SK-N-SH (cell line): Measurements from ENCODE around the gene ZNF516. TPM values are rescaled to one million over a fixed set of nuclear protein-coding genes. Genes with fewer than 3 reads are reported as not detected.

Experiments used
- CTCF ChIA-PET: fragments of 300-600, 350-600 bp; formaldehyde crosslinking; extraction: SDS; loops from one replicate; lab custom pipeline; 2021; lab: Yijun Ruan, JAX
- POLR2A ChIA-PET: fragments of 350-600 bp; sonication (Branson Sonifier 250); formaldehyde crosslinking; extraction: SDS; loops from one replicate; lab custom pipeline; 2020; ENCODE audit warnings: antibody characterized with exemption, inconsistent platforms; lab: Yijun Ruan, JAX
- DNase-seq: peaks from one replicate; pipeline ENCODE4 v3.0.0; 2012
- H2AFZ ChIP-seq: fragments of 200-600 bp; sonication (generic); 2 replicates; pipeline ENCODE4 v1.8.1; 2016; ENCODE audit warnings: antibody characterized with exemption, mild to moderate bottlenecking, low read depth
- H3F3A ChIP-seq: fragments of 200-600 bp; sonication (generic); replicated peaks from 2 replicates; pipeline ENCODE3; 2016; ENCODE audit warnings: antibody characterized with exemption, mild to moderate bottlenecking; ENCODE audit not compliant: insufficient read depth
- H3K27ac ChIP-seq, 2 experiments: fragments of 200-500 bp in 1 of 2; fragments of 200-600 bp in 1 of 2; sonication (Bioruptor generic) in 1 of 2; sonication (generic), shearing (Covaris generic) in 1 of 2; 2 replicates each; pipeline versions ENCODE4 v1.5.1 to v1.6.1; 2014 to 2016; ENCODE audit warnings: low read depth in 2 of 2, inconsistent platforms in 1 of 2, low read length in 1 of 2, mild to moderate bottlenecking in 1 of 2, mixed read lengths in 1 of 2
- H3K27me3 ChIP-seq: fragments of 200-600 bp; sonication (generic), shearing (Covaris generic); 2 replicates; pipeline ENCODE4 v1.6.1; 2016; ENCODE audit warnings: mixed run types; ENCODE audit not compliant: insufficient read depth
- H3K36me3 ChIP-seq, 2 experiments: fragments of 200-500 bp in 1 of 2; fragments of 200-600 bp in 1 of 2; sonication (Bioruptor generic) in 1 of 2; sonication (generic) in 1 of 2; replicated peaks in 1 of 2; 2 replicates each; pipeline versions ENCODE3 to v1.5.1; 2014 to 2016; ENCODE audit warnings: low read length in 1 of 2, mild to moderate bottlenecking in 1 of 2; ENCODE audit not compliant: insufficient read depth in 2 of 2, control insufficient read depth in 1 of 2
- H3K4me1 ChIP-seq, 2 experiments: fragments of 200-500 bp in 1 of 2; fragments of 200-600 bp in 1 of 2; sonication (Bioruptor generic) in 1 of 2; sonication (generic), shearing (Covaris generic) in 1 of 2; 2 replicates each; pipeline versions ENCODE4 v1.5.1 to v1.6.1; 2014 to 2016; ENCODE audit warnings: low read depth in 1 of 2, low read length in 1 of 2, mixed run types in 1 of 2; ENCODE audit not compliant: insufficient read depth in 2 of 2, control insufficient read depth in 1 of 2
- H3K4me2 ChIP-seq: fragments of 200-600 bp; sonication (generic), shearing (Covaris generic); 2 replicates; pipeline ENCODE4 v1.6.1; 2017; ENCODE audit warnings: mixed run types
- H3K4me3 ChIP-seq, 2 experiments: fragments of 200-500 bp in 1 of 2; fragments of 200-600 bp in 1 of 2; sonication (Bioruptor generic) in 1 of 2; sonication (generic), shearing (Covaris generic) in 1 of 2; 2 replicates each; pipeline versions ENCODE4 v1.5.1 to v1.8.1; 2014 to 2016; ENCODE audit warnings: low read depth in 2 of 2, inconsistent platforms in 1 of 2, low read length in 1 of 2, mild to moderate bottlenecking in 1 of 2, mixed read lengths in 1 of 2, moderate library complexity in 1 of 2
- H3K79me2 ChIP-seq: fragments of 200-600 bp; sonication (generic); 2 replicates; pipeline ENCODE4 v1.8.1; 2017; ENCODE audit warnings: mild to moderate bottlenecking; ENCODE audit not compliant: insufficient read depth
- H3K9ac ChIP-seq: fragments of 200-600 bp; sonication (generic); 2 replicates; pipeline ENCODE4 v1.6.1; 2017; ENCODE audit warnings: mixed run types
- H3K9me2 ChIP-seq: fragments of 200-600 bp; sonication (generic); 2 replicates; pipeline ENCODE4 v1.6.1; 2017; ENCODE audit warnings: mixed run types
- H3K9me3 ChIP-seq: fragments of 200-600 bp; sonication (generic); 2 replicates; pipeline ENCODE4 v1.6.1; 2017; ENCODE audit warnings: mixed run types, mild to moderate bottlenecking, moderate library complexity
- H4K20me1 ChIP-seq: fragments of 200-600 bp; sonication (generic); 2 replicates; pipeline ENCODE4 v1.6.1; 2017; ENCODE audit warnings: mild to moderate bottlenecking, mixed run types; ENCODE audit not compliant: insufficient read depth
- CHD2 ChIP-seq: fragments of 150-350 bp; IDR thresholded peaks from 2 replicates; pipeline ENCODE4 v1.6.1; 2018; ENCODE audit warnings: low read length; ENCODE audit not compliant: partially characterized antibody
- ELF1 ChIP-seq: IDR thresholded peaks from 2 replicates; pipeline ENCODE4 v1.4.0; 2012
- EP300 ChIP-seq, 2 experiments: IDR thresholded peaks; 2 replicates each; pipeline versions ENCODE4 v1.4.0 to v1.6.1; 2012; ENCODE audit warnings: borderline replicate concordance in 1 of 2, low read depth in 1 of 2, low read length in 1 of 2
- EZH2phosphoT487 ChIP-seq: fragments of 200-600 bp; sonication (generic); IDR thresholded peaks from 2 replicates; pipeline ENCODE4 v1.6.1; 2017; ENCODE audit warnings: low read depth, mixed run types, mild to moderate bottlenecking, antibody characterized with exemption, moderate library complexity, borderline replicate concordance
- FOXM1 ChIP-seq: IDR thresholded peaks from 2 replicates; pipeline ENCODE4 v1.4.0; 2012; ENCODE audit warnings: low read depth, mild to moderate bottlenecking
- GABPA ChIP-seq: IDR thresholded peaks from 2 replicates; pipeline ENCODE4 v1.4.0; 2012; ENCODE audit warnings: low read depth, mild to moderate bottlenecking
- MEF2A ChIP-seq: IDR thresholded peaks from 2 replicates; pipeline ENCODE4 v1.4.0; 2012; ENCODE audit warnings: low read depth, borderline replicate concordance
- MXI1 ChIP-seq: IDR thresholded peaks from 2 replicates; pipeline ENCODE4 v1.6.1; 2012; ENCODE audit warnings: mild to moderate bottlenecking, low read depth, low read length, improper control_type of control experiment
- SIN3A ChIP-seq: IDR thresholded peaks from 2 replicates; pipeline ENCODE4 v1.6.1; 2012; ENCODE audit warnings: low read depth, mild to moderate bottlenecking, low read length, moderate library complexity, borderline replicate concordance
- WGBS: methylation state at CpG from one replicate; pipeline ENCODE4 v1.1.6; 2017; ENCODE audit warnings: low lambda C conversion rate; 5-methylcytosine and 5-hydroxymethylcytosine counted together
- polyA plus RNA-seq, 3 experiments: library from polyadenylated mRNA; depleted of rRNA; stranded (reverse); fragments of >200 nt; gene quantifications; 2 replicates each; pipeline ENCODE4 v1.2.3, GENCODE V29; 2012
- TF ChIP-seq, protein P1 (sequence below): IDR thresholded peaks from 2 replicates; pipeline ENCODE4 v1.4.0; 2012; ENCODE audit warnings: low read depth, borderline replicate concordance
- TF ChIP-seq, protein P2 (sequence below): fragments of 200-600 bp; sonication (generic); IDR thresholded peaks from 2 replicates; pipeline ENCODE4 v1.6.1; 2017; ENCODE audit warnings: antibody characterized with exemption, mild to moderate bottlenecking, moderate library complexity
- TF ChIP-seq, protein P3 (sequence below): IDR thresholded peaks from 2 replicates; pipeline ENCODE4 v1.6.1; 2012; ENCODE audit warnings: mild to moderate bottlenecking, low read depth, low read length, moderate library complexity
- TF ChIP-seq, protein P4 (sequence below): fragments of 150-350 bp; IDR thresholded peaks from 2 replicates; pipeline ENCODE4 v1.6.1; 2017; ENCODE audit warnings: antibody characterized with exemption, low read length, low read depth, borderline replicate concordance
- TF ChIP-seq, protein P5 (sequence below): fragments of 150-350 bp; IDR thresholded peaks from 2 replicates; pipeline ENCODE4 v1.6.1; 2016; ENCODE audit warnings: mild to moderate bottlenecking, low read depth, low read length

Gene ZNF516
- polyA plus RNA-seq, 1 of the 3 experiments (the other 2 are of a cell fraction), result 4.4 TPM

DNA sequence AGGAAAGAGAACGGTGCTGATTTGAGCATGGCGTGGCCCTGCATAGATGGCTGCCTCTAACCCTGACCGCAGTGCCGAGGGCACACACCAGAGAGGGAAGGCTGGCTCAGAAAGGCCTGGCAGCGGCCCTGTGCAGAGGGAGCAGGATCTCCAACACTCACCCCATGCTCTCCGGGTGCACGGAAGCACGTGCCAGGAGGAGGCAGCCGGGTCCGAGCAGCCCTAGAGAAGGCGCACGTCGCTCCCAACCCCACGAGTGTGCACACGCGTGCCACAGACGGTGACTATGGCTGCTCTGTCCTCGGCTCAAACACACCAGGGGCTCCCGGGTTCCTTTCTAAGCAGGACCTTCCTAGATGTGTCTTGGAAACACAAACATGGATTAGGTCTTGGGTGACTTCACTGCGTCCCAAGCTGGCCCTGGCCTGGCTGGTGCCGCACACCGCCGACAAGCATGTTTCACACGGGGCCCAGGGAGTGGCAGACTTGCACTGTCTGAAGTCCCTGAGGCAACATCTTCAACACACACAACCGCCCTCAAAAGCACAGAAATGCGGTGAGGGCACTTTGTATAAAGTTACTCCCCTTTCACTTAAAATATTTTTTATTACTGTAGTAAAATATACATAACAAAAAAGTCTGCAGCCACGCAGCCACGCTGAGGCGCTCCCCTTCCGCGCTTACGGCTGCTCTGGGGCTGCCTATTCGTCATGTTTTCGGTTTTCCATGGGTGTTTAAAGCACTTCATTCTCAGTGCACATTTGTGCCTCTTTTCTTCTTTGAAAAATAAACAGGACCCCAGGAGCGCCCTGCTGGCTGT is 110.0 kb downstream of the ZNF516 start:
- 0 out of 2 replicates have a peak, but pooled peaks cover 3% of the 10 kb centered on the region for H4K20me1 ChIP-seq
- no peaks in the 10 kb centered on the region for H3K27me3 ChIP-seq
- no peaks in the 10 kb centered on the region; a peak in 1 of 4 replicates for H3K4me1 ChIP-seq
- no peak overlapping the region for H3K4me3 ChIP-seq
- no peak overlapping the region for H3K9ac ChIP-seq
- H3K9me2 ChIP-seq, result no peaks in the 10 kb centered on the region
- H2AFZ ChIP-seq, result no peak overlapping the region
- no peaks in the 10 kb centered on the region for H3K9me3 ChIP-seq
- CTCF ChIA-PET, result interaction anchor here (1.0 to 2.0 kb wide), 3 partner anchors 14 to 325 kb away, joined by 3 to 7 read pairs (median 4); no protein-coding TSS in a partner anchor
- H3K36me3 ChIP-seq, result no peaks in the 10 kb centered on the region
- H3K4me2 ChIP-seq, result no peak overlapping the region
- WGBS, result 87% methylated on average over 20 of the region's 35 CpGs
- no peaks in the 10 kb centered on the region for H3F3A ChIP-seq
- TF ChIP-seq, protein P1, sequence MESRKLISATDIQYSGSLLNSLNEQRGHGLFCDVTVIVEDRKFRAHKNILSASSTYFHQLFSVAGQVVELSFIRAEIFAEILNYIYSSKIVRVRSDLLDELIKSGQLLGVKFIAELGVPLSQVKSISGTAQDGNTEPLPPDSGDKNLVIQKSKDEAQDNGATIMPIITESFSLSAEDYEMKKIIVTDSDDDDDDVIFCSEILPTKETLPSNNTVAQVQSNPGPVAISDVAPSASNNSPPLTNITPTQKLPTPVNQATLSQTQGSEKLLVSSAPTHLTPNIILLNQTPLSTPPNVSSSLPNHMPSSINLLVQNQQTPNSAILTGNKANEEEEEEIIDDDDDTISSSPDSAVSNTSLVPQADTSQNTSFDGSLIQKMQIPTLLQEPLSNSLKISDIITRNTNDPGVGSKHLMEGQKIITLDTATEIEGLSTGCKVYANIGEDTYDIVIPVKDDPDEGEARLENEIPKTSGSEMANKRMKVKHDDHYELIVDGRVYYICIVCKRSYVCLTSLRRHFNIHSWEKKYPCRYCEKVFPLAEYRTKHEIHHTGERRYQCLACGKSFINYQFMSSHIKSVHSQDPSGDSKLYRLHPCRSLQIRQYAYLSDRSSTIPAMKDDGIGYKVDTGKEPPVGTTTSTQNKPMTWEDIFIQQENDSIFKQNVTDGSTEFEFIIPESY, result no peak
- TF ChIP-seq EZH2phosphoT487, result no peak
- TF ChIP-seq, protein P2, sequence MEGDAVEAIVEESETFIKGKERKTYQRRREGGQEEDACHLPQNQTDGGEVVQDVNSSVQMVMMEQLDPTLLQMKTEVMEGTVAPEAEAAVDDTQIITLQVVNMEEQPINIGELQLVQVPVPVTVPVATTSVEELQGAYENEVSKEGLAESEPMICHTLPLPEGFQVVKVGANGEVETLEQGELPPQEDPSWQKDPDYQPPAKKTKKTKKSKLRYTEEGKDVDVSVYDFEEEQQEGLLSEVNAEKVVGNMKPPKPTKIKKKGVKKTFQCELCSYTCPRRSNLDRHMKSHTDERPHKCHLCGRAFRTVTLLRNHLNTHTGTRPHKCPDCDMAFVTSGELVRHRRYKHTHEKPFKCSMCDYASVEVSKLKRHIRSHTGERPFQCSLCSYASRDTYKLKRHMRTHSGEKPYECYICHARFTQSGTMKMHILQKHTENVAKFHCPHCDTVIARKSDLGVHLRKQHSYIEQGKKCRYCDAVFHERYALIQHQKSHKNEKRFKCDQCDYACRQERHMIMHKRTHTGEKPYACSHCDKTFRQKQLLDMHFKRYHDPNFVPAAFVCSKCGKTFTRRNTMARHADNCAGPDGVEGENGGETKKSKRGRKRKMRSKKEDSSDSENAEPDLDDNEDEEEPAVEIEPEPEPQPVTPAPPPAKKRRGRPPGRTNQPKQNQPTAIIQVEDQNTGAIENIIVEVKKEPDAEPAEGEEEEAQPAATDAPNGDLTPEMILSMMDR, result no peak
- no peak for TF ChIP-seq CHD2
- TF ChIP-seq MEF2A, result no peak
- TF ChIP-seq, protein P3, sequence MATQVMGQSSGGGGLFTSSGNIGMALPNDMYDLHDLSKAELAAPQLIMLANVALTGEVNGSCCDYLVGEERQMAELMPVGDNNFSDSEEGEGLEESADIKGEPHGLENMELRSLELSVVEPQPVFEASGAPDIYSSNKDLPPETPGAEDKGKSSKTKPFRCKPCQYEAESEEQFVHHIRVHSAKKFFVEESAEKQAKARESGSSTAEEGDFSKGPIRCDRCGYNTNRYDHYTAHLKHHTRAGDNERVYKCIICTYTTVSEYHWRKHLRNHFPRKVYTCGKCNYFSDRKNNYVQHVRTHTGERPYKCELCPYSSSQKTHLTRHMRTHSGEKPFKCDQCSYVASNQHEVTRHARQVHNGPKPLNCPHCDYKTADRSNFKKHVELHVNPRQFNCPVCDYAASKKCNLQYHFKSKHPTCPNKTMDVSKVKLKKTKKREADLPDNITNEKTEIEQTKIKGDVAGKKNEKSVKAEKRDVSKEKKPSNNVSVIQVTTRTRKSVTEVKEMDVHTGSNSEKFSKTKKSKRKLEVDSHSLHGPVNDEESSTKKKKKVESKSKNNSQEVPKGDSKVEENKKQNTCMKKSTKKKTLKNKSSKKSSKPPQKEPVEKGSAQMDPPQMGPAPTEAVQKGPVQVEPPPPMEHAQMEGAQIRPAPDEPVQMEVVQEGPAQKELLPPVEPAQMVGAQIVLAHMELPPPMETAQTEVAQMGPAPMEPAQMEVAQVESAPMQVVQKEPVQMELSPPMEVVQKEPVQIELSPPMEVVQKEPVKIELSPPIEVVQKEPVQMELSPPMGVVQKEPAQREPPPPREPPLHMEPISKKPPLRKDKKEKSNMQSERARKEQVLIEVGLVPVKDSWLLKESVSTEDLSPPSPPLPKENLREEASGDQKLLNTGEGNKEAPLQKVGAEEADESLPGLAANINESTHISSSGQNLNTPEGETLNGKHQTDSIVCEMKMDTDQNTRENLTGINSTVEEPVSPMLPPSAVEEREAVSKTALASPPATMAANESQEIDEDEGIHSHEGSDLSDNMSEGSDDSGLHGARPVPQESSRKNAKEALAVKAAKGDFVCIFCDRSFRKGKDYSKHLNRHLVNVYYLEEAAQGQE, result no peak
- no peak for TF ChIP-seq ELF1
- no peak for TF ChIP-seq GABPA
- TF ChIP-seq, protein P4, sequence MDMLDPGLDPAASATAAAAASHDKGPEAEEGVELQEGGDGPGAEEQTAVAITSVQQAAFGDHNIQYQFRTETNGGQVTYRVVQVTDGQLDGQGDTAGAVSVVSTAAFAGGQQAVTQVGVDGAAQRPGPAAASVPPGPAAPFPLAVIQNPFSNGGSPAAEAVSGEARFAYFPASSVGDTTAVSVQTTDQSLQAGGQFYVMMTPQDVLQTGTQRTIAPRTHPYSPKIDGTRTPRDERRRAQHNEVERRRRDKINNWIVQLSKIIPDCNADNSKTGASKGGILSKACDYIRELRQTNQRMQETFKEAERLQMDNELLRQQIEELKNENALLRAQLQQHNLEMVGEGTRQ, result no peak
- no peak for TF ChIP-seq FOXM1
- TF ChIP-seq, protein P5, sequence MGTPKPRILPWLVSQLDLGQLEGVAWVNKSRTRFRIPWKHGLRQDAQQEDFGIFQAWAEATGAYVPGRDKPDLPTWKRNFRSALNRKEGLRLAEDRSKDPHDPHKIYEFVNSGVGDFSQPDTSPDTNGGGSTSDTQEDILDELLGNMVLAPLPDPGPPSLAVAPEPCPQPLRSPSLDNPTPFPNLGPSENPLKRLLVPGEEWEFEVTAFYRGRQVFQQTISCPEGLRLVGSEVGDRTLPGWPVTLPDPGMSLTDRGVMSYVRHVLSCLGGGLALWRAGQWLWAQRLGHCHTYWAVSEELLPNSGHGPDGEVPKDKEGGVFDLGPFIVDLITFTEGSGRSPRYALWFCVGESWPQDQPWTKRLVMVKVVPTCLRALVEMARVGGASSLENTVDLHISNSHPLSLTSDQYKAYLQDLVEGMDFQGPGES, result no peak
- TF ChIP-seq MXI1, result no peak
- TF ChIP-seq SIN3A, result no peak
- no peak for TF ChIP-seq EP300 (IDR thresholded peaks at IDR 0.05; ENCODE audit: borderline replicate concordance in 1 of 2, low read depth in 1 of 2, low read length in 1 of 2)
- POLR2A ChIA-PET, result no interaction called here
- DNase-seq, result no peak
- peaks cover 3% of the 10 kb centered on the region; the same call in 1 of the 2 replicates for H3K79me2 ChIP-seq
- no peak overlapping the region for H3K27ac ChIP-seq
